Liver (tissue), 9 donors: ENCODE results near the gene NUDT8. TPM values are rescaled to one million over a fixed set of nuclear protein-coding genes. Genes with fewer than 3 reads are reported as not detected.
"Not testable (repeated sequence)": the region's sequence is repeated elsewhere in the genome, so short reads cannot be mapped to it uniquely, and the experiment has no call there.

Experiments used
- DNase-seq: peaks from one replicate; pipeline ENCODE4 v3.0.0-alpha.2; 2017; ENCODE audit warnings: low spot score
- H3K27ac ChIP-seq, 2 donors: one replicate each; pipeline ENCODE4 v1.7.0; 2013; ENCODE audit warnings: inconsistent platforms in 2 of 2, low read length in 2 of 2, control low read depth in 1 of 2, low read depth in 1 of 2, mild to moderate bottlenecking in 1 of 2
- H3K27me3 ChIP-seq, 4 donors: one replicate each; pipeline versions ENCODE4 v1.6.1 to v1.7.0; 2013; ENCODE audit warnings: low read length in 3 of 4, inconsistent platforms in 1 of 4, mild to moderate bottlenecking in 1 of 4, moderate library complexity in 1 of 4; ENCODE audit not compliant: control insufficient read depth in 4 of 4, insufficient read depth in 4 of 4
- H3K36me3 ChIP-seq, 4 donors: one replicate each; pipeline versions ENCODE4 v1.6.1 to v1.7.0; 2013; ENCODE audit warnings: low read length in 3 of 4, mild to moderate bottlenecking in 3 of 4, low read depth in 1 of 4, moderate library complexity in 1 of 4; ENCODE audit not compliant: control insufficient read depth in 4 of 4, insufficient read depth in 3 of 4
- H3K4me1 ChIP-seq, 4 donors: one replicate each; pipeline versions ENCODE4 v1.6.1 to v1.7.0; 2013; ENCODE audit warnings: low read length in 3 of 4, mild to moderate bottlenecking in 3 of 4, moderate library complexity in 1 of 4; ENCODE audit not compliant: control insufficient read depth in 4 of 4, insufficient read depth in 4 of 4
- H3K4me3 ChIP-seq, 3 donors: one replicate each; pipeline versions ENCODE4 v1.6.1 to v1.7.0; 2013; ENCODE audit warnings: low read length in 3 of 3, control low read depth in 1 of 3, low read depth in 1 of 3, mild to moderate bottlenecking in 1 of 3
- H3K9ac ChIP-seq, 2 donors: one replicate each; pipeline ENCODE4 v1.7.0; 2013; ENCODE audit warnings: low read length in 2 of 2, mild to moderate bottlenecking in 2 of 2, moderate library complexity in 2 of 2, control low read depth in 1 of 2, low read depth in 1 of 2
- H3K9me3 ChIP-seq, 4 donors: one replicate each; pipeline versions ENCODE4 v1.6.1 to v1.7.0; 2013; ENCODE audit warnings: low read length in 3 of 4; ENCODE audit not compliant: control insufficient read depth in 4 of 4
- EGR1 ChIP-seq, 2 donors: IDR thresholded peaks; 2 replicates each; pipeline ENCODE4 v1.6.1; 2016 to 2018; ENCODE audit warnings: antibody characterized with exemption in 2 of 2, low read depth in 2 of 2
- FOXA1 ChIP-seq: IDR thresholded peaks from 2 replicates; pipeline ENCODE4 v1.6.1; 2016; ENCODE audit warnings: antibody characterized with exemption
- FOXA2 ChIP-seq: IDR thresholded peaks from 2 replicates; pipeline ENCODE4 v1.6.1; 2016; ENCODE audit warnings: antibody characterized with exemption
- GABPA ChIP-seq, 2 donors: IDR thresholded peaks in 1 of 2; conservative IDR thresholded peaks in 1 of 2; 2 replicates each; pipeline ENCODE4 v1.6.1; 2016; ENCODE audit warnings: antibody characterized with exemption in 2 of 2, mild to moderate bottlenecking in 1 of 2, moderate library complexity in 1 of 2
- HNF4A ChIP-seq, 2 donors: conservative IDR thresholded peaks; 2 replicates each; pipeline ENCODE4 v1.6.1; 2016; ENCODE audit warnings: antibody characterized with exemption in 2 of 2, mild to moderate bottlenecking in 2 of 2
- HNF4G ChIP-seq: IDR thresholded peaks from 2 replicates; pipeline ENCODE4 v1.6.1; 2016; ENCODE audit warnings: antibody characterized with exemption
- JUND ChIP-seq, 2 donors: IDR thresholded peaks; 2 replicates each; pipeline ENCODE4 v1.6.1; 2016; ENCODE audit warnings: antibody characterized with exemption in 2 of 2
- NR2F2 ChIP-seq: IDR thresholded peaks from 2 replicates; pipeline ENCODE4 v1.6.1; 2016; ENCODE audit warnings: antibody characterized with exemption
- RAD21 ChIP-seq, 2 donors: IDR thresholded peaks; 2 replicates each; pipeline ENCODE4 v1.6.1; 2016; ENCODE audit warnings: antibody characterized with exemption in 2 of 2, mild to moderate bottlenecking in 2 of 2
- RXRA ChIP-seq, 2 donors: IDR thresholded peaks; 2 replicates each; pipeline ENCODE4 v1.6.1; 2017 to 2018; ENCODE audit warnings: antibody characterized with exemption in 2 of 2, mild to moderate bottlenecking in 1 of 2
- SP1 ChIP-seq: IDR thresholded peaks from 2 replicates; pipeline ENCODE4 v1.6.1; 2018; ENCODE audit warnings: antibody characterized with exemption, mild to moderate bottlenecking
- TAF1 ChIP-seq: conservative IDR thresholded peaks from 2 replicates; pipeline ENCODE4 v1.6.1; 2016; ENCODE audit warnings: antibody characterized with exemption, mild to moderate bottlenecking
- YY1 ChIP-seq: IDR thresholded peaks from 2 replicates; pipeline ENCODE4 v1.6.1; 2016; ENCODE audit warnings: antibody characterized with exemption, mild to moderate bottlenecking
- WGBS: extraction: QIAGEN DNeasy Blood & Tissue Kit; methylation state at CpG from one replicate; pipeline ENCODE4 v1.1.7; 2013; 5-methylcytosine and 5-hydroxymethylcytosine counted together
- polyA plus RNA-seq, 2 donors: library from polyadenylated mRNA; stranded (reverse) in 1 of 2; unstranded in 1 of 2; fragments of 200-250 nt in 1 of 2; fragments of >200 nt in 1 of 2; fragmentation: Nextera tagmentation in 1 of 2; extraction: Ambion mirVana in 1 of 2; gene quantifications; one replicate each; pipeline versions ENCODE4 v1.2.1 to v1.2.3, GENCODE V29; 2013 to 2015
- total RNA-seq, 2 donors: library from RNA; depleted of rRNA; stranded (reverse); fragments of >200 nt; gene quantifications; one replicate each; pipeline ENCODE4 v1.2.3, GENCODE V29; 2014
- TF ChIP-seq, protein P1 (sequence below): IDR thresholded peaks from 2 replicates; pipeline ENCODE4 v1.6.1; 2016; ENCODE audit warnings: antibody characterized with exemption
- TF ChIP-seq, protein P2 (sequence below): IDR thresholded peaks from 2 replicates; pipeline ENCODE4 v1.6.1; 2016; ENCODE audit warnings: antibody characterized with exemption
- TF ChIP-seq, protein P3 (sequence below): IDR thresholded peaks from 2 replicates; pipeline ENCODE4 v1.6.1; 2016; ENCODE audit warnings: antibody characterized with exemption, mild to moderate bottlenecking
- TF ChIP-seq, protein P4 (sequence below): IDR thresholded peaks from 2 replicates; pipeline ENCODE4 v1.6.1; 2016; ENCODE audit warnings: antibody characterized with exemption
- TF ChIP-seq, protein P5 (sequence below): fragments of 150-350 bp; IDR thresholded peaks from 2 replicates; pipeline ENCODE4 v1.5.1; 2017; ENCODE audit warnings: improper control_type of control experiment, low read depth, low read length; ENCODE audit not compliant: missing input control
- donor health status: healthy.
- donor health status: healthy.
- donor health status: healthy.
- donor health status: healthy.
- donor health status: healthy.

Gene NUDT8
- total and polyA plus RNA-seq, 4 donors, result 19.5 to 66.9 (median 24.4) TPM

DNA sequence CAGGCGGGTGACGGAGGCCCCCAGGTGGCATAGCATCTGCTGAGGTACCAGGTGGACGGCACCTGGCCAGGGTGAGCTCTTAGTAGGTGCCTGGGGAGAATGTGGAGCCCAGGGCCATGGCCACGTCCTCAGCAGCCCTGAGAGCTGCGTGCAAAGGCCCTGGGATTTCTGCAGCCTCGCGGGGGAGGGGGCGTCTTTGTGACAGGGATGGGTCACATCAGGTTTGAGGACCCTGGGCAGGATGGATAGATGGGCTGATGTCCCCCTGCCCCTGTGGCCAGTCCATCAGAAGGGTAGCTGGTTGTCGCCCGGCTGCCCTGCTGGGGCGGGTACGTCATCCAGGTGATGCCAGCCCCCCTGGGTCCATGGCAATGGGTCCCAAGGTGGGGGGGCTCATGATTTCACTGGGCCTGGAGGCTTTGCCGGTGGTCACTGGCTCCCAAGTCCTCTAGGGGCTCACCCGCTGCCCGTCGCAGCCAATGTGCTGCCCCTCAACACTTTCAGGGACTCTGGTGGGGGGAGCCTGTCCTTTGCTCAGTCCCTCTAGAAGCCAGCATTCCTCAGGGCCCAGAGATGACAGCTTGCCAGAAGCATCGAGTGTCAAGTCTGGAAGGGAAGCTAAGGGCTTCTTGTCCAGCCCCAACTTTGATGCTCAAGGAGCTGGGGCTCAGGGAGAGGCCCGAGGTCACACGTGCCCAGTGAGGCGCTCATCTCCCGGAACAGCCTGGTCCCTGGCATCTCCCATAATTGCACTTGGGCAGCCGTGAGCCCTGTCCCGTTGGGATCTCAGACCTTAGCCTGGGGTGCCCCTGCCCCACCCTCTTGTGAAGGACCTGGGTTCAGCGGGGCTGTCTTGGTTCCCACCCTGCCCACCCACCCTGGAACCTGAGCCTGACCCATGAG is 9.0 kb upstream of the NUDT8 start:
- Histone ChIP-seq H3K27ac (no peak overlapping the region), H3K4me3 (no peak overlapping the region), H3K9me3 (no peaks in the 10 kb centered on the region), H3K4me1 (peaks cover 0 to 5% (median 3%) of the 10 kb centered on the region in 4 donors), H3K36me3 (peaks cover 0 to 6% (median 0%) of the 10 kb centered on the region in 4 donors), H3K9ac (no peak overlapping the region), H3K27me3 (no peaks in the 10 kb centered on the region)
- WGBS, result 93% methylated on average over 24 of the region's 24 CpGs
- no peak for DNase-seq
- TF ChIP-seq NR2F2 (no peak), FOXA1 (no peak), YY1 (no peak), JUND (IDR thresholded peaks at IDR 0.05) (no peak), HNF4G (no peak), RXRA (IDR thresholded peaks at IDR 0.05) (no peak), GABPA (IDR thresholded peaks at IDR 0.05 in 1 of 2, conservative IDR thresholded peaks at IDR 0.05 in 1 of 2) (no peak), EGR1 (IDR thresholded peaks at IDR 0.05; ENCODE audit: low read depth in 2 of 2) (no peak), FOXA2 (no peak), HNF4A (conservative IDR thresholded peaks at IDR 0.05) (no peak), TAF1 (no peak), SP1 (no peak), RAD21 (IDR thresholded peaks at IDR 0.05) (no peak)
- TF ChIP-seq, protein P1, sequence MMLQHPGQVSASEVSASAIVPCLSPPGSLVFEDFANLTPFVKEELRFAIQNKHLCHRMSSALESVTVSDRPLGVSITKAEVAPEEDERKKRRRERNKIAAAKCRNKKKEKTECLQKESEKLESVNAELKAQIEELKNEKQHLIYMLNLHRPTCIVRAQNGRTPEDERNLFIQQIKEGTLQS, result no peak
- TF ChIP-seq, protein P2, sequence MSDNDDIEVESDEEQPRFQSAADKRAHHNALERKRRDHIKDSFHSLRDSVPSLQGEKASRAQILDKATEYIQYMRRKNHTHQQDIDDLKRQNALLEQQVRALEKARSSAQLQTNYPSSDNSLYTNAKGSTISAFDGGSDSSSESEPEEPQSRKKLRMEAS, result no peak
- TF ChIP-seq, protein P3, sequence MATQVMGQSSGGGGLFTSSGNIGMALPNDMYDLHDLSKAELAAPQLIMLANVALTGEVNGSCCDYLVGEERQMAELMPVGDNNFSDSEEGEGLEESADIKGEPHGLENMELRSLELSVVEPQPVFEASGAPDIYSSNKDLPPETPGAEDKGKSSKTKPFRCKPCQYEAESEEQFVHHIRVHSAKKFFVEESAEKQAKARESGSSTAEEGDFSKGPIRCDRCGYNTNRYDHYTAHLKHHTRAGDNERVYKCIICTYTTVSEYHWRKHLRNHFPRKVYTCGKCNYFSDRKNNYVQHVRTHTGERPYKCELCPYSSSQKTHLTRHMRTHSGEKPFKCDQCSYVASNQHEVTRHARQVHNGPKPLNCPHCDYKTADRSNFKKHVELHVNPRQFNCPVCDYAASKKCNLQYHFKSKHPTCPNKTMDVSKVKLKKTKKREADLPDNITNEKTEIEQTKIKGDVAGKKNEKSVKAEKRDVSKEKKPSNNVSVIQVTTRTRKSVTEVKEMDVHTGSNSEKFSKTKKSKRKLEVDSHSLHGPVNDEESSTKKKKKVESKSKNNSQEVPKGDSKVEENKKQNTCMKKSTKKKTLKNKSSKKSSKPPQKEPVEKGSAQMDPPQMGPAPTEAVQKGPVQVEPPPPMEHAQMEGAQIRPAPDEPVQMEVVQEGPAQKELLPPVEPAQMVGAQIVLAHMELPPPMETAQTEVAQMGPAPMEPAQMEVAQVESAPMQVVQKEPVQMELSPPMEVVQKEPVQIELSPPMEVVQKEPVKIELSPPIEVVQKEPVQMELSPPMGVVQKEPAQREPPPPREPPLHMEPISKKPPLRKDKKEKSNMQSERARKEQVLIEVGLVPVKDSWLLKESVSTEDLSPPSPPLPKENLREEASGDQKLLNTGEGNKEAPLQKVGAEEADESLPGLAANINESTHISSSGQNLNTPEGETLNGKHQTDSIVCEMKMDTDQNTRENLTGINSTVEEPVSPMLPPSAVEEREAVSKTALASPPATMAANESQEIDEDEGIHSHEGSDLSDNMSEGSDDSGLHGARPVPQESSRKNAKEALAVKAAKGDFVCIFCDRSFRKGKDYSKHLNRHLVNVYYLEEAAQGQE, result no peak
- TF ChIP-seq, protein P4, sequence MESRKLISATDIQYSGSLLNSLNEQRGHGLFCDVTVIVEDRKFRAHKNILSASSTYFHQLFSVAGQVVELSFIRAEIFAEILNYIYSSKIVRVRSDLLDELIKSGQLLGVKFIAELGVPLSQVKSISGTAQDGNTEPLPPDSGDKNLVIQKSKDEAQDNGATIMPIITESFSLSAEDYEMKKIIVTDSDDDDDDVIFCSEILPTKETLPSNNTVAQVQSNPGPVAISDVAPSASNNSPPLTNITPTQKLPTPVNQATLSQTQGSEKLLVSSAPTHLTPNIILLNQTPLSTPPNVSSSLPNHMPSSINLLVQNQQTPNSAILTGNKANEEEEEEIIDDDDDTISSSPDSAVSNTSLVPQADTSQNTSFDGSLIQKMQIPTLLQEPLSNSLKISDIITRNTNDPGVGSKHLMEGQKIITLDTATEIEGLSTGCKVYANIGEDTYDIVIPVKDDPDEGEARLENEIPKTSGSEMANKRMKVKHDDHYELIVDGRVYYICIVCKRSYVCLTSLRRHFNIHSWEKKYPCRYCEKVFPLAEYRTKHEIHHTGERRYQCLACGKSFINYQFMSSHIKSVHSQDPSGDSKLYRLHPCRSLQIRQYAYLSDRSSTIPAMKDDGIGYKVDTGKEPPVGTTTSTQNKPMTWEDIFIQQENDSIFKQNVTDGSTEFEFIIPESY, result no peak
- TF ChIP-seq, protein P5, sequence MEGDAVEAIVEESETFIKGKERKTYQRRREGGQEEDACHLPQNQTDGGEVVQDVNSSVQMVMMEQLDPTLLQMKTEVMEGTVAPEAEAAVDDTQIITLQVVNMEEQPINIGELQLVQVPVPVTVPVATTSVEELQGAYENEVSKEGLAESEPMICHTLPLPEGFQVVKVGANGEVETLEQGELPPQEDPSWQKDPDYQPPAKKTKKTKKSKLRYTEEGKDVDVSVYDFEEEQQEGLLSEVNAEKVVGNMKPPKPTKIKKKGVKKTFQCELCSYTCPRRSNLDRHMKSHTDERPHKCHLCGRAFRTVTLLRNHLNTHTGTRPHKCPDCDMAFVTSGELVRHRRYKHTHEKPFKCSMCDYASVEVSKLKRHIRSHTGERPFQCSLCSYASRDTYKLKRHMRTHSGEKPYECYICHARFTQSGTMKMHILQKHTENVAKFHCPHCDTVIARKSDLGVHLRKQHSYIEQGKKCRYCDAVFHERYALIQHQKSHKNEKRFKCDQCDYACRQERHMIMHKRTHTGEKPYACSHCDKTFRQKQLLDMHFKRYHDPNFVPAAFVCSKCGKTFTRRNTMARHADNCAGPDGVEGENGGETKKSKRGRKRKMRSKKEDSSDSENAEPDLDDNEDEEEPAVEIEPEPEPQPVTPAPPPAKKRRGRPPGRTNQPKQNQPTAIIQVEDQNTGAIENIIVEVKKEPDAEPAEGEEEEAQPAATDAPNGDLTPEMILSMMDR, result no peak

DNA sequence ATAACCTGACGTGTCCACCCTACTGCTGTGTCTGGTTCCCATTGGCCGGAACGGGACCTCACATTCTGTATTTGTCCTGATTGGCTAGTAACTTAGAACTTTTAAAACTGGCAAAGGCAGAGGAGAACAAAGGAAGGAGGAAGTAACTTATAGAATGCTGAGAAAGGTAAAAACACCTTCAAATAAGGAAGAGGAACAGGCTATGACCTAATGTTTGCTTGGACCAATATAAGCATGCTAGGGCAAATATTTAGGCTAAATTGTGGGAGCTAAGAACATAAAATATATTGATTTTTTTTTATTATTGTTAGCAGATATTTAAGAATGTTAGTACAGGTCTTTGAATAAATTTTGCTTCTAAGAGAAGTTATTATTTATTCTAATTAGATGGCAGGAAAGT is 7.7 kb upstream of the NUDT8 start:
- H3K4me1 ChIP-seq, result peaks cover 0 to 16% (median 10%) of the 10 kb centered on the region in 4 donors
- 93% methylated on average over 3 of the region's 3 CpGs for WGBS
- H3K27me3 ChIP-seq, H3K27ac ChIP-seq, H3K4me3 ChIP-seq, H3K36me3 ChIP-seq, H3K9ac ChIP-seq, DNase-seq, H3K9me3 ChIP-seq: not testable (repeated sequence)
